HEK293T (cell line): ENCODE results near the gene TMA7B.
"Not testable (repeated sequence)": the region's sequence is repeated elsewhere in the genome, so short reads cannot be mapped to it uniquely, and the experiment has no call there.

Experiments used
- CTCF ChIA-PET: fragments of 350-600 bp; formaldehyde crosslinking; extraction: SDS; loops from one replicate; lab custom pipeline; 2021; ENCODE audit warnings: antibody characterized with exemption, inconsistent platforms; lab: Yijun Ruan, JAX
- POLR2A ChIA-PET: fragments of 350-600 bp; formaldehyde crosslinking; extraction: SDS; loops from one replicate; lab custom pipeline; 2020; ENCODE audit warnings: antibody characterized with exemption, inconsistent platforms; lab: Yijun Ruan, JAX
- DNase-seq: peaks from one replicate; pipeline ENCODE4 v3.0.0; 2012; ENCODE audit warnings: mixed read lengths; ENCODE audit errors: extremely low spot score
- ARNT ChIP-seq: fragments of 450-650 bp; IDR thresholded peaks from 2 replicates; pipeline ENCODE4 v1.6.1; 2017; ENCODE audit warnings: mild to moderate bottlenecking
- BHLHE40 ChIP-seq: fragments of 450-650 bp; IDR thresholded peaks from 2 replicates; pipeline ENCODE4 v1.6.1; 2016; ENCODE audit warnings: mild to moderate bottlenecking, moderate library complexity, borderline replicate concordance
- CTBP1 ChIP-seq: fragments of 450-650 bp; IDR thresholded peaks from 2 replicates; pipeline ENCODE4 v1.6.1; 2016; ENCODE audit warnings: borderline replicate concordance
- ELF4 ChIP-seq: fragments of 450-650 bp; IDR thresholded peaks from 2 replicates; pipeline ENCODE4 v1.6.1; 2017; ENCODE audit warnings: antibody characterized with exemption
- FOXA1 ChIP-seq: fragments of 450-650 bp; IDR thresholded peaks from 2 replicates; pipeline ENCODE4 v1.6.1; 2016; ENCODE audit warnings: mild to moderate bottlenecking
- FOXK2 ChIP-seq: fragments of 450-650 bp; IDR thresholded peaks from 2 replicates; pipeline ENCODE4 v1.6.1; 2016; ENCODE audit warnings: mild to moderate bottlenecking
- FOXM1 ChIP-seq: fragments of 450-650 bp; IDR thresholded peaks from 2 replicates; pipeline ENCODE4 v1.6.1; 2017; ENCODE audit warnings: mild to moderate bottlenecking, borderline replicate concordance
- HDGF ChIP-seq: fragments of 450-650 bp; IDR thresholded peaks from 2 replicates; pipeline ENCODE4 v1.6.1; 2017; ENCODE audit warnings: antibody characterized with exemption, borderline replicate concordance
- L3MBTL2 ChIP-seq: fragments of 450-650 bp; conservative IDR thresholded peaks from 2 replicates; pipeline ENCODE4 v1.6.1; 2016; ENCODE audit warnings: mild to moderate bottlenecking
- LEF1 ChIP-seq: fragments of 450-650 bp; IDR thresholded peaks from 2 replicates; pipeline ENCODE4 v1.6.1; 2017; ENCODE audit warnings: mild to moderate bottlenecking, borderline replicate concordance
- NFRKB ChIP-seq: fragments of 450-650 bp; IDR thresholded peaks from 2 replicates; pipeline ENCODE4 v1.6.1; 2016; ENCODE audit warnings: mild to moderate bottlenecking, moderate library complexity
- SP1 ChIP-seq: fragments of 450-650 bp; IDR thresholded peaks from 2 replicates; pipeline ENCODE4 v1.6.1; 2017
- SUZ12 ChIP-seq: fragments of 450-650 bp; IDR thresholded peaks from 2 replicates; pipeline ENCODE4 v1.6.1; 2016; ENCODE audit warnings: mild to moderate bottlenecking
- TARDBP ChIP-seq: fragments of 450-650 bp; IDR thresholded peaks from 2 replicates; pipeline ENCODE4 v1.6.1; 2016
- ZNF384 ChIP-seq: fragments of 450-650 bp; IDR thresholded peaks from 2 replicates; pipeline ENCODE4 v1.6.1; 2016
- TF ChIP-seq, protein P1 (sequence below): fragments of 450-650 bp; IDR thresholded peaks from 2 replicates; pipeline ENCODE4 v1.6.1; 2016

Gene TMA7B

DNA sequence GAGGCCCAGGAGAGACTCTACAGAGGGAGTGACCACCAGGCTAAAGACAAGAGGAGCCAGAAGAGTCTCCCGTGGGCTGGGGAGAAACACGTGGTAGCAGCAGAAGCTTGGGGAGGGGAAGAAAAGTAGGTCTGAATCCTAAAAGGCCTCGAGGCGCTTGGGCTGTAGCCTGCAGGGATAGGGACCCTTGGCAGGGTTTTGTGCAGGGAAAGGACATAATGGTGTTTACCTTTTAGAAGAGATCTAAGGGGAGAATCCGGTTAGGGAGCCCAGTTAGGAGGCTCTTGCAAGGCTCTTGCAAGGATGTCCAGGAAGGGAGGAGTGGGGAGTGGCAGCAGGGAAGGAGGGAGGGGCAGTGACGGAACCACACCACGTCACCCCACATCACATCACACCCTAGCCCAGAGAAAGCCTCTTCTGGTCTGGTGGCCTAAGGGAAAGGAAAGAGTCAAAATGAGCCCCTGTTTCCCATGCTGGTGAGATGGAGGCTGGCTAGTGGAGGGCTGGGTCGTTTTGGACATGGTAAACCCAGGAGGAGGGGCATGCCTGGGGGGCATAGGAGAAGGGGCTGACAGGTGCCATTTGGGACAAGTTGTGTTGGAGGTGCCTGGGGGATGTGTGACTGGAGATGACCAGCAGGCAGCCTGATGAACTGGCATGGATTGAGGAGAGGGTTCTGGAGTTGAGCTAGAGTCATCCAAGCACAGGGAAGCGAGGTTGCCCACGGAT is 28.4 kb downstream of the TMA7B start:
- POLR2A ChIA-PET = no interaction called here
- CTCF ChIA-PET = no interaction called here
- DNase-seq = no peak
- TF ChIP-seq FOXK2 = no peak
- TF ChIP-seq LEF1 = no peak
- TF ChIP-seq CTBP1 = no peak
- TF ChIP-seq, protein P1, sequence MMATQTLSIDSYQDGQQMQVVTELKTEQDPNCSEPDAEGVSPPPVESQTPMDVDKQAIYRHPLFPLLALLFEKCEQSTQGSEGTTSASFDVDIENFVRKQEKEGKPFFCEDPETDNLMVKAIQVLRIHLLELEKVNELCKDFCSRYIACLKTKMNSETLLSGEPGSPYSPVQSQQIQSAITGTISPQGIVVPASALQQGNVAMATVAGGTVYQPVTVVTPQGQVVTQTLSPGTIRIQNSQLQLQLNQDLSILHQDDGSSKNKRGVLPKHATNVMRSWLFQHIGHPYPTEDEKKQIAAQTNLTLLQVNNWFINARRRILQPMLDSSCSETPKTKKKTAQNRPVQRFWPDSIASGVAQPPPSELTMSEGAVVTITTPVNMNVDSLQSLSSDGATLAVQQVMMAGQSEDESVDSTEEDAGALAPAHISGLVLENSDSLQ = no peak
- TF ChIP-seq ARNT = no peak
- TF ChIP-seq FOXM1 = no peak
- no peak for TF ChIP-seq BHLHE40
- no peak for TF ChIP-seq SP1
- no peak for TF ChIP-seq ELF4
- TF ChIP-seq HDGF = no peak
- TF ChIP-seq L3MBTL2 = no peak
- TF ChIP-seq TARDBP = no peak
- no peak for TF ChIP-seq ZNF384
- no peak for TF ChIP-seq SUZ12
- no peak for TF ChIP-seq FOXA1
- no peak for TF ChIP-seq NFRKB

DNA sequence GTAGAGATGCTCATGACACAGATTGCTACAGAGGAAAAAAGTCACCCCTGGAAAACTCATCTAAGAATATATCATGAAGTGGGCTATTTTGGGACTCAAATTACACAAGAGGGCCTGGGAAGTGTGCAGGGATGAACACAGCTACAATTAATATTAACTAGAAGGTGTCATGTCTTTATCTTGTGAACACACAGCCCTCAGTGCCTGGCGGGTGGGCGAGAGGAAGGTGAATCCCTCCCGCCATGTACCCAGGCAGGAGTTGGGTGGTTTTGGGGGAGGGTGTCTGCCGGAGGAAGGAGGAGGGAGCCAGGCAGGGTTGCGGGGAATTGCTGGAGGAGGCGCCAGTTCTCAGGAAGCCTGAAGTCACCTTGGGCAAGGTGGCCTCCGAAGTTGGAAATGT is 29.4 kb downstream of the TMA7B start:
- TF ChIP-seq ZNF384 (no peak), FOXA1 (no peak), BHLHE40 (no peak), SUZ12 (no peak), HDGF (no peak), L3MBTL2 (no peak), LEF1 (no peak), CTBP1 (no peak), ELF4 (no peak)
- TF ChIP-seq, protein P1 = no peak
- ChIA-PET POLR2A (interaction anchor here (0.7 kb wide), 1 partner anchor 532 kb away, joined by 3 read pairs; no protein-coding TSS in a partner anchor), CTCF (interaction anchor here (0.8 kb wide), 1 partner anchor 35 kb away, joined by 3 read pairs; no protein-coding TSS in a partner anchor)
- DNase-seq = no peak

DNA sequence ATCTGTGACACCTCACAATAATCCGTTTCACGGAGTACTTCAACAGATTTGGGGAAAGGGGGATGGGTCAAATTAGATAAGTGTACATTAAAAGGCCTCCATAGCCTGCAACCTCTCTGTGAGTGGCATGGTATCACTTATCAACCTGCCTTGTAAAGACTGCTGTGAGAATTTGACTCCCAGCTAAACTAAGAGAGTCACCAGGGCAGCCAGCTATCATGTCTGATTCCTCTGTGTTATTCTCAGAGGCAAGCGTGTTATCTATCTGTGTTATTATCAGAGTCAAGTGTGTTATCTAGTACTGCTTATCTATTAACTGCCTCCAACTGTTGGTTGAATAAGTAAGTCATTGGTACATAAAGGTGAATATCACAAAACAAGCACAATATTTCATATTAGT is 30.5 kb downstream of the TMA7B start:
- no peak for DNase-seq
- TF ChIP-seq CTBP1 (no peak), BHLHE40 (no peak), ARNT (no peak), LEF1 (no peak), ZNF384 (no peak), SUZ12 (no peak), FOXM1 (no peak), ELF4 (no peak), FOXK2 (no peak), SP1 (no peak)
- ChIA-PET POLR2A (interaction anchor here (1.7 kb wide), 1 partner anchor 54 kb away, joined by 5 read pairs; no protein-coding TSS in a partner anchor), CTCF (interaction anchor here (0.7 to 0.8 kb wide), 2 partner anchors 34 to 309 kb away, joined by 3 to 4 read pairs; no protein-coding TSS in a partner anchor)

DNA sequence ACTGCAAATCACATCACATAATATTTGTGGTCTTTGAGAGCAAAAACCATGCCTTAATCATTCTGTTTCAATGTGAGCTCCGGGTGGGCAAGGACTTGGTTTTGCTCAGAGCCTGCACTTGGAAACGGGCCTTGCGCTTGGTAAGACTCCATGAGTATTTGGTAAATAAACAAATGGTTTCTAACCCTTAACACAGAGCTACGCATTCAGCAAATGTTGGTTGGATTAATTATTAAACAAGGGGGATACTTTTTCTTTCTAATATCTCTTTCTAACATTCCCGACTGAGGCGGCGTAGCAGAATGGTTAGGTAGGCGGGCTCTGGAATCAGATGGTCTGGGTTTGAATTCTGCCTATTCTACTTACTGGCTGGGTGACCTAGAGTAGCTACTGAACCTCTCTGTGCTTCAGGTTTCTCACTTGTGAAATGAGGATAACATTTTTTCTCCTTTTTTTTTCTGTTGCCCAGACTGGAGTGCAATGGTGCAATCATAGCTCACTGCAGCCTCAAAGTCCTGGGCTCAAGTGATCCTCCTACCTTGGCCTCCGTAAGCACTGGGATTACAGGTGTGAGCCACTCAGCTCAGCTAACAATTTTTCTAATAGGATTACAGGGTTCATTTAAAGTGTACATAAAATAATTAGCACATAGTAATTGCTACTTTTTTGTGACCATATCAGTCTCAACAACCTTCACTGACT is 31.1 kb downstream of the TMA7B start:
- ChIA-PET CTCF (interaction anchor here (0.7 kb wide), 1 partner anchor 310 kb away, joined by 4 read pairs; no protein-coding TSS in a partner anchor), POLR2A (interaction anchor here (1.7 kb wide), 1 partner anchor 53 kb away, joined by 5 read pairs; no protein-coding TSS in a partner anchor)
- TF ChIP-seq TARDBP (no peak), SP1 (no peak), L3MBTL2 (no peak), CTBP1 (no peak), LEF1 (no peak), ARNT (no peak), SUZ12 (no peak), FOXK2 (no peak), NFRKB (no peak), BHLHE40 (no peak), FOXA1 (no peak), ELF4 (no peak), HDGF (no peak)
- TF ChIP-seq, protein P1 = no peak
- DNase-seq = no peak

DNA sequence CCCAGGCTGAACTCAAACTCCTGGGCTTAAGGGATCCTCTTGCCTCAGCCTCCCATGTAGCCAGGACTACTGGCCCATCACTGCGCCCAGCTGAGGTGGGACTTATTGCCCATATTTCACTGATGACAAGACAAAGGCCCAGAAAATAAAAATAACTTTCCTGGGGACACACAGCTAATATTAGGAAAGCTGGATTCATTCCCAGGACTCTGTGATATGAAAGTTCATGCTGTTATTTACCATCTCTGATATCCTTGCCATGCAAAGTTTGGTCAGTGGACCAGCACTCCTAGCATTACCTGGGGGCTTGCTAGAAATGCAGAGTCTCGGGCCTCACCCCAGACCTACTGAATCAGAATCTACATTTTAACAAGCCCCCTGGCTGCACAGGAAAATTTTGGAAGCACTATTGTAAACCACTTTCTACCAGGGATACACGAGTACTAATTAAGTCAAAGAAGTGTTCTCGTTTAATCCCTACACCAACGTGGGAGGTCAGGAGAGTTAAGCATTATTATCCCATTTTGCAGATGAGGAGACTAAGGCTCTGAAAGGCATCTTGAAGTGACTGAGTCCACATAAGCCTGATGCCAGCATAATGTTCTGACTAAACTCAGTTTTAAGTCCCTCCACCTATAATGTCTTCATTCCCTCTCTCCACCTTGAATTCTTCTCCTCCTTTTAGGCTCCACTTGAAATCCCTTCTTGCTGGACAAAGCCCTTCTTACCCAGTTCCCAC is 32.1 kb downstream of the TMA7B start:
- ChIA-PET CTCF (no interaction called here), POLR2A (interaction anchor here (1.7 kb wide), 1 partner anchor 52 kb away, joined by 5 read pairs; no protein-coding TSS in a partner anchor)
- TF ChIP-seq L3MBTL2 = no peak
- no peak for TF ChIP-seq LEF1
- DNase-seq = no peak

DNA sequence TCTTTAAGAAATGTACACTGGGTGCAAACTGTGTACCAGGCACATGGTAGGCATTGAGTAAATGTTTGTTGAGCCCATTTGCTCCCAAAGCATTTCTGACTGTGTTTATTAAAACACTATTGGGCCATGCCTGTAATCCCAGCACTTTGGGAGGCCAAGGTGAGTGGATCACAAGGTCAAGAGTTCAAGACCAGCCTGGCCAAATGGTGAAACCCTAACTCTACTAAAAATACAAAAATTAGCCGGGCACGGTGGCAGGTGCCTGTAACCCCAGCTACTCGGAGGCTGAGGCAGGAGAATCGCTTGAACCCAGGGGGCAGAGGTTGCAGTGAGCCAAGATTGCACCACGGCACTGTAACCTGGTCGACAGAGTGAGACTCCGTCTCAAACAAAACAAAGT is 32.7 kb downstream of the TMA7B start:
- DNase-seq, POLR2A ChIA-PET, CTCF ChIA-PET: not testable (repeated sequence)
